ENCODE measurements around the gene ITPR2. TPM values are rescaled to one million over a fixed set of nuclear protein-coding genes. Genes with fewer than 3 reads are reported as not detected.

ITPR2 gene
- total and polyA plus RNA-seq, 2 of the 8 experiments (the other 6 are each of a cell fraction or from before 2014, with no cell fraction given), result 4.1 to 48.3 TPM

- Histone ChIP-seq H3K4me3 (ENCODE audit: extremely low read depth in 1 of 4, insufficient read depth in 2 of 4, low read depth in 3 of 4, low read length in 4 of 4) (no peak overlapping the region), H2AK5ac (ENCODE audit: low read depth, low read length) (no peak overlapping the region), H3K4me1 (replicated peaks in 1 of 4; ENCODE audit: control insufficient read depth in 3 of 4, insufficient read depth in 4 of 4, low read length in 3 of 4) (no peaks in the 10 kb centered on the region), H2BK15ac (ENCODE audit: low read length) (no peak overlapping the region), H3K18ac (ENCODE audit: extremely low read depth, low read length) (no peak overlapping the region), H3K9me3 (ENCODE audit: insufficient read depth in 2 of 2, low read depth in 1 of 2, low read length in 1 of 2) (no peaks in the 10 kb centered on the region), H2BK5ac (ENCODE audit: low read depth, low read length) (no peak overlapping the region), H3K4me2 (ENCODE audit: insufficient read depth in 1 of 2, low read depth in 2 of 2, low read length in 2 of 2) (no peak overlapping the region), H4K20me1 (replicated peaks in 1 of 2; ENCODE audit: control insufficient read depth in 1 of 2, insufficient read depth in 2 of 2, low read length in 2 of 2) (no peaks in the 10 kb centered on the region), H4K91ac (replicated peaks; ENCODE audit: insufficient read length, low read length) (no peak overlapping the region), H3K23ac (ENCODE audit: insufficient read length) (no peak overlapping the region), H3K36me3 (ENCODE audit: control insufficient read depth in 2 of 4, insufficient read depth in 4 of 4, low read length in 3 of 4) (0 out of 8 replicates have a peak, but pooled peaks cover 0 to 3% (median 0%) of the 10 kb centered on the region in 4 experiments), H3K4ac (replicated peaks; ENCODE audit: insufficient read length, low read depth, low read length) (no peak overlapping the region), H3K27ac (ENCODE audit: low read depth, low read length) (no peak overlapping the region), H3K14ac (ENCODE audit: insufficient read length) (no peak overlapping the region), H3K79me1 (ENCODE audit: low read depth, low read length) (no peaks in the 10 kb centered on the region), H2BK20ac (ENCODE audit: low read length) (no peak overlapping the region), H2BK12ac (ENCODE audit: low read depth, low read length) (no peak overlapping the region), H4K8ac (ENCODE audit: extremely low read depth, insufficient read depth, low read length) (no peak overlapping the region), H3K23me2 (ENCODE audit: low read depth, low read length) (no peaks in the 10 kb centered on the region), H3K79me2 (ENCODE audit: control insufficient read depth in 1 of 2, insufficient read depth in 2 of 2, low read length in 2 of 2) (no peaks in the 10 kb centered on the region), H2AFZ (ENCODE audit: low read length) (no peak overlapping the region), H3K9ac (replicated peaks in 1 of 4; ENCODE audit: extremely low read depth in 1 of 4, low read depth in 3 of 4, low read length in 3 of 4) (no peak overlapping the region), H2BK120ac (replicated peaks; ENCODE audit: low read depth, low read length) (no peak overlapping the region), H3K27me3 (replicated peaks in 1 of 4; ENCODE audit: control insufficient read depth in 3 of 4, extremely low read depth in 1 of 4, insufficient read depth in 3 of 4, low read length in 3 of 4) (no peaks in the 10 kb centered on the region), H3K56ac (replicated peaks; ENCODE audit: insufficient read length, low read depth, low read length) (no peak overlapping the region), H4K5ac (ENCODE audit: insufficient read length, low read depth, low read length) (no peak overlapping the region)
- TF ChIP-seq POLR2AphosphoS5 (IDR thresholded peaks at IDR 0.05; ENCODE audit: low read depth, low read length), result no peak
- TF ChIP-seq BCL11A (IDR thresholded peaks at IDR 0.05; ENCODE audit: low read depth in 2 of 2, low read length in 2 of 2), result no peak
- TF ChIP-seq, protein P1, sequence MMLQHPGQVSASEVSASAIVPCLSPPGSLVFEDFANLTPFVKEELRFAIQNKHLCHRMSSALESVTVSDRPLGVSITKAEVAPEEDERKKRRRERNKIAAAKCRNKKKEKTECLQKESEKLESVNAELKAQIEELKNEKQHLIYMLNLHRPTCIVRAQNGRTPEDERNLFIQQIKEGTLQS (IDR thresholded peaks at IDR 0.05; ENCODE audit: insufficient read depth, low read depth, low read length), result no peak
- TF ChIP-seq CEBPB (IDR thresholded peaks at IDR 0.05; ENCODE audit: low read depth, low read length), result no peak
- TF ChIP-seq, protein P2, sequence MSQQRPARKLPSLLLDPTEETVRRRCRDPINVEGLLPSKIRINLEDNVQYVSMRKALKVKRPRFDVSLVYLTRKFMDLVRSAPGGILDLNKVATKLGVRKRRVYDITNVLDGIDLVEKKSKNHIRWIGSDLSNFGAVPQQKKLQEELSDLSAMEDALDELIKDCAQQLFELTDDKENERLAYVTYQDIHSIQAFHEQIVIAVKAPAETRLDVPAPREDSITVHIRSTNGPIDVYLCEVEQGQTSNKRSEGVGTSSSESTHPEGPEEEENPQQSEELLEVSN (IDR thresholded peaks at IDR 0.05), result no peak
- POLR2A ChIA-PET (ENCODE audit: partially characterized antibody), result no interaction called here
- WGBS, 2 experiments (ENCODE audit: extremely low coverage in 1 of 2, insufficient coverage in 1 of 2, insufficient read length in 1 of 2, insufficient replicate concordance in 2 of 2, low coverage in 1 of 2, low lambda C conversion rate in 2 of 2, missing lambda C conversion rate in 1 of 2), result 90% methylated on average over 6 of the region's 6 CpGs; no CpG with 5 or more reads in 1 of the 2 experiments
- CTCF ChIA-PET (ENCODE audit: partially characterized antibody), result interaction anchor here (0.8 to 1.6 kb wide), 5 partner anchors 9 to 241 kb away, joined by 3 to 4 read pairs (median 3); no protein-coding TSS in a partner anchor
- FAIRE-seq (no peak), DNase-seq (ENCODE audit: low read depth in 1 of 2, low spot score in 2 of 2) (no peak)
Observed at GRCh38 chr12:26460361-26460760, 372.6 kb downstream of the ITPR2 start.
